HG02571 (cell line): Measurements from ENCODE around the gene TTC5.
A peak's percentile ranks its signal among the peaks of the same experiment; 100 is the strongest.
"Not testable (repeated sequence)": the region's sequence is repeated elsewhere in the genome, so short reads cannot be mapped to it uniquely, and the experiment has no call there.

Experiments
- ATAC-seq: cut with Tn5 transposase; IDR thresholded peaks from one replicate; pipeline ENCODE4 v1.9.1; 2021; ENCODE audit warnings: mild to moderate bottlenecking, moderate library complexity; ENCODE audit not compliant: unreplicated experiment

TTC5 gene

DNA sequence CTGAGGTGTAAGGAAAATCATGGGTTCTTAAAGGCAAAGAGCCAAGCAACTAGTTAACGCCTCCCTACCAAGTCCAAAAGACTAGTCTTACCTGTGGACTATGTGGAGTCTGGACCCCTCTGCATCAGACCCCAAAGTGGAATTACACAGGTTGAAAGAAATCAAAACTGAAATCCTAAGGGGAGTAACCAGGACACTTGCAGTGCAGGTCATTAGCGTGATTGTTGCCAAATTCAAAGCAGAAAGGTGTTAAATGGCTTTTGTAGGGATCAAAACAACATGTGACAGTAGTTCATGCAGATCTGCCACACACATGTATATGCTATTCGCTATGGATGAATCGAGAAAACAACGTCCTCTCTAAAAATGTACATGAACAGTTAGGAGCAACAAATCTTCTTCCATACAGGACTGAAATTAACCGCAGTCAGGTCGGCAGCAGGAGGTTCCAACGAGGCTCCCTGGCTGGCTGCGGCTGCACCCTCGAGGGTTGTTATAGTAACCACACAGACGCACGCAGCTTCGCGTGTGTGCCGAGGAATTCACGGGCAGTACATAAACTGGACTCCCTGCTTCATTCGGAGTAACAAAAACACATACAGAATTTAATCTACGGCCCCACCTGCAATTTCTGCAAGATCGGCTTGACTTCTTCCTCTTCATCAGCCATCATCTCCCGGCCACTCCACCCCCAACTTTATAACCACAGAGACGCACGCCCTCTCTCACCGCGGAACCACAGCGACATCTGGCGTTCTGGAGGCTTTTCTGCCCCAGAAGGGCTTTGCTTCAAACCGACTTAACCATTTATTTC, at the start of gene TTC5:
Gene TTC5, minus strand, starts transcription at position 687 of the 814 bp plus-strand sequence. Its CDS starts 14 bp downstream, at position 673.
- peak; percentile 99 for ATAC-seq

GRCh38 chr14:20350860-20351259, 45.1 kb upstream of the TTC5 start:
- ATAC-seq, result no peak

GRCh38 chr14:20350282-20350681, 44.5 kb upstream of the TTC5 start:
- no peak for ATAC-seq

GRCh38 chr14:20347747-20348146, 42.0 kb upstream of the TTC5 start:
- no peak for ATAC-seq

- no peak for ATAC-seq
Observed at GRCh38 chr14:20346713-20347112, 41.0 kb upstream of the TTC5 start.

DNA sequence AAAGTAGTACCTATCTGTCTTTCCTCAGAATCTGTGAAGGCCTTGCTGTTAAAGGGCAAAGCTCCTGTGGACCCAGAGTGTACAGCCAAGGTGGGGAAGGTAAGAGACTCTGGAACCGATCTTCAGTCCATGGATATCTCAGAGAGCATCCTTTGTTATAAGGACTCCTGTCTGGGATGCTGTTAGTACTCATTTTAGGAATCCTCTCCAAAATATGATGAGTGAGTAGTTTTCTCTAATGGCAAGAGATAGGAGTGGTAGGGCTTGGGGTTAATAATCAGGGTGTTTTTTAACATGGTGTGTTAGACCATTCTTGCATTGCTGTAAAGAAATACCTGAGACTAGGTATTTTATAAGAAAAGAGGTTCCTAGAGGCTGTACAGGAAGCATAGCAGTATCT, 39.6 kb upstream of the TTC5 start:
- no peak for ATAC-seq

DNA sequence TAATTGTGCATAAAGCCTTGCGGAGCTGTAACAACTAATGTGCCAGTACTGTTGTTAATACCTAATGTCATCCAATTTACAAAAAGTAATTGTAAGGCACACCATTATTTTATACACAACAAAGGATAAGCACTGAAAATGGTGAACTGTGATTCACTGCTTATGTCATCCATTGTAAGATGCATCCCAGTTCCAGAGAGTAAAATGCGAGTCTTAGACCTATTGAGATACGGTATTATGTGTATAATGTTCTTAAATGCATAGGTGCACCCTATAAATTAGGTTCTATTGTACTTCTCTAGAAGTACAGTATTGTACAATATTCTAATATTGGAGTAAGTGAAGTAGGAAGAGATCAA, 38.1 kb upstream of the TTC5 start:
- ATAC-seq, result no peak

- peak; percentile 89 for ATAC-seq
Observed at GRCh38 chr14:20343092-20343861, 37.5 kb upstream of the TTC5 start, which contains the start of gene PARP2. PARP2 (plus strand) TSS chr14:20343635; CDS start chr14:20343642, 7 bp downstream.

DNA sequence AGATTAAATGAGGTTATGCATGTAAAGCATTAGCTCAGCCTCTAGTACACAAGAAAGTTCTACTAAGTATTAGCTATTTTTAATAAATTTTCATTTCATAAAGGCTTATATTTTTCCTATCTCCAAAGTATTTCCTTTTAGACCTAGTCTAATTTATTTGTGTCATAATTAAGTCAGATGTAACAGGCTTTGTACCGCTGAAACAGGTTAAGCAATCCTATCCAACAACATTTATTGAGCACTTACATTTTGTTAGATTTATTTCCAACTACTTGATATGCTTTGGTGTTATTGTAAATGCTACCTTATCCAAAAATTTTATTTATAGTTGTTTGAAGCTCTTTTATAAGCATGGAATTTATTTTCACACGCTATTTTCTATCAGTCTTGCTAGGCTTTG, 35.9 kb upstream of the TTC5 start:
- no peak for ATAC-seq

GRCh38 chr14:20341032-20341431, 35.3 kb upstream of the TTC5 start:
- not testable (repeated sequence) for ATAC-seq

GRCh38 chr14:20334017-20334416, 28.3 kb upstream of the TTC5 start:
- ATAC-seq, result no peak

- no peak for ATAC-seq
Observed at GRCh38 chr14:20333494-20333841, 27.7 kb upstream of the TTC5 start.

DNA sequence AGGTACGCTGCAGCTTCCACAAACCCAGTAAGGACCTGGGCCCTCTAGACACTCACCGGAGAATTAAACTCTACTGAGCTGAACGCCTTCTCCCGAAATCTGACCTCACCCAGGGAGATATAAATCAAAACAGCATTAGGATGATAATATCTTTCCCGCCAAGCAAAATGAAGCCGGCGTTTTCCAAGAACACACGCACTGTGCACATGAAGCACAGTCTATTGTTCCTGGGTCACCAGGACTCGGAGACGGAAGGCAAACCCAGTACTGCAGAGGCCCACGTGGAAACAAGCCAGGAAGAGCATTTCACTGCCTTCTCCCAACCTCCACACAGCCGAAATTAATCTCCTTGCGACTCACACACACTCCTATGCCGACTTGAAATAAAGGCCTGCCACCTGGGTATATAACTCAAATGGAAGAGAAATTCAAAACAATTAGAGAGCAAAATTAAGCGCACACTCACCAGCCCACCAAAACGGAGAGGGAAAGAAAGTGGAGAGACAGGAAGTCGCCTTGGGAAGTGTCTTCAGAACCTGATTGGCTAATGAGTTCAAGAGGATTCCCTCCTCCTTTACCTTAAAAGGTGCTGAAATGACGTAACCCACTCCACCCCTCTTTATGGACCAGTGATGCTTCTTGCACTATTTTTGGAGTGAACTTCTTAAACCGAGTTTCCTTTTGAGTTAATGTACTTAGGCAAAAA, 27.2 kb upstream of the TTC5 start, which contains the start of gene CCNB1IP1:
Gene CCNB1IP1, minus strand, starts transcription at position 492 of the 706 bp plus-strand sequence. CDS start 16,756 bp downstream, outside the sequence.
- ATAC-seq, result peak; percentile 98

DNA sequence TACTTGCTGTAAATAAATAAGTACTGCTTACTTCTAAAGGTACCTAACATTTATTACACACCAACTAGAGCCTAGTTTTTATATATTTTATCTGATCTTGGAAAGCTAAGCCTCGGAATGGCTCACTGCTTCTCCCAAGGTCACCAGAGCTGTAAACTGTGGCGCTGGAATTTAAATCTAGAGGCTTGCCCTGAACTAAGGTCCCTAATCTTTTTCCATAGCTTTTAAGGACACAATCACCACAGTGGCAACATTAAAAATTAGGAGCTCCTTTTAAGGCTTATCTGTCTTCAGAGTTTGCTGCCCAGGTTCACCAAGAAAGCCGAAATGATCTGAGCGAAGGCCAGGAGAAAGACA, 26.7 kb upstream of the TTC5 start:
- no peak for ATAC-seq

GRCh38 chr14:20331053-20331613, 25.4 kb upstream of the TTC5 start:
- no peak for ATAC-seq

- no peak for ATAC-seq
Observed at GRCh38 chr14:20329355-20329754, 23.6 kb upstream of the TTC5 start.

DNA sequence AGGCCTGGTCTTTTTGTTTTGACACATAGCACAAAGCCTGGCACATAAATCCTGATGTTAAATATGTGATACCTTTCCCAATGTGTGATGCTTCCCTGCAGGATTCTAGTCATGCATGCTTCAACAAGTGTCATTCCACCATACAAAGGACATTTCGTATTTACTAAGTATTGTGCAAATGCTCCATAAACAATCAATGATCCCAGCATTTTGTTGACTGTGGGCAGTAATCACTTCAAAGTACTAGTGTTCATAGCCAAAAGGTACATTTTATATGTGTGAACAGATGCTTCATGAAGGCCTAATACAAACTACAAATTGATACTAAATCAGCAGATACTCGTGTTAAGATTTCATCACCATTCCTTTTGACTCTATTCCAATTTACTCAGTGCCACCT, 23.0 kb upstream of the TTC5 start:
- ATAC-seq, result no peak

GRCh38 chr14:20327005-20327869, 21.5 kb upstream of the TTC5 start:
- no peak for ATAC-seq

- no peak for ATAC-seq
Observed at GRCh38 chr14:20317720-20318119, 12.0 kb upstream of the TTC5 start.

DNA sequence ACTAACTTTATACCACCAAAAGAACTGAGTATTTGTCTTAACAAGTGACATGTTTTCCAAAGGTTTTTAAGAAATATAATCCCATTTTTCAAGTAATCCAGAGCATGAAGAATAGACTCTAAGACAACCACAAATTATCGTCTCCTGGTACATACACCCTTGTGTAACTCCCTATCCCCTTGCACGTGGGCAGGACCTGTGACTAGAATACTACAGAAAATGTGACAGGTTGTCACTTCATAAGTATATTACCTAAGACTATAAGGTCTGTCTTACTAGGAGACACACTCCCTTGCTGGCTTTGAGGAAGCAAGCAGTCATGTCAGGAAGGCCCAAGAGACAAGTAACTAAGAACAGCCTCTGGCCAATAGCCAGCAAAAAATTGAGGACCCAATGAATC, 8.3 kb upstream of the TTC5 start:
- ATAC-seq, result no peak
